Gastroesophageal sphincter (tissue), 4 donors: ENCODE results near the gene TEX38. TPM values are rescaled to one million over a fixed set of nuclear protein-coding genes. Genes with fewer than 3 reads are reported as not detected.

ENCODE experiments used
- ATAC-seq: fragments of 150-250 bp; one replicate; pipeline ENCODE4 v1.9.1; 2016; ENCODE audit warnings: mild to moderate bottlenecking, moderate library complexity
- H3K27ac ChIP-seq, 4 donors: fragments of 200-600 bp; sonication (generic) in 3 of 4; 1 replicate in 3 of 4; 2 replicates in 1 of 4; pipeline ENCODE4 v1.5.1; 2016 to 2019
- H3K27me3 ChIP-seq: fragments of 200-600 bp; sonication (generic); one replicate; pipeline ENCODE4 v1.5.1; 2019
- H3K36me3 ChIP-seq, 2 donors: fragments of 200-600 bp; sonication (generic); one replicate each; pipeline ENCODE4 v1.5.1; 2019; ENCODE audit warnings: control low read depth in 1 of 2
- H3K4me1 ChIP-seq, 3 donors: fragments of 200-600 bp; sonication (generic); 1 replicate in 2 of 3; 2 replicates in 1 of 3; pipeline ENCODE4 v1.5.1; 2016 to 2019; ENCODE audit warnings: control low read depth in 2 of 3
- H3K4me3 ChIP-seq, 2 donors: fragments of 200-600 bp; sonication (generic); one replicate each; pipeline ENCODE4 v1.5.1; 2019; ENCODE audit warnings: mild to moderate bottlenecking in 1 of 2, moderate library complexity in 1 of 2
- H3K9me3 ChIP-seq, 3 donors: fragments of 200-600 bp; sonication (generic); one replicate each; pipeline ENCODE4 v1.5.1; 2017 to 2019; ENCODE audit warnings: control low read depth in 2 of 3
- EP300 ChIP-seq: sonication (generic); formaldehyde crosslinking; IDR thresholded peaks from one replicate; pipeline ENCODE4 v1.6.1; 2017; ENCODE audit warnings: antibody characterized with exemption, mild to moderate bottlenecking
- POLR2A ChIP-seq, 2 donors: fragments of 450-650 bp; IDR thresholded peaks; one replicate each; pipeline ENCODE4 v1.6.1; 2017; ENCODE audit warnings: antibody characterized with exemption in 2 of 2, mild to moderate bottlenecking in 2 of 2, moderate library complexity in 1 of 2
- POLR2AphosphoS5 ChIP-seq: sonication (generic); formaldehyde crosslinking; IDR thresholded peaks from one replicate; pipeline ENCODE4 v1.6.1; 2017; ENCODE audit warnings: antibody characterized with exemption
- WGBS, 2 donors: methylation state at CpG; one replicate each; pipeline ENCODE4 v1.1.5; 2018; ENCODE audit warnings: low coverage in 1 of 2; 5-methylcytosine and 5-hydroxymethylcytosine counted together
- total RNA-seq, 4 donors: library from RNA; depleted of rRNA; stranded (reverse); fragments of >200 nt; gene quantifications; one replicate each; pipeline ENCODE4 v1.1.0, GENCODE V29; 2016
- TF ChIP-seq, protein P1 (sequence below), 4 experiments: fragments of 200-600 bp in 2 of 4; fragments of 450-650 bp in 2 of 4; sonication (generic) in 1 of 4; IDR thresholded peaks; one replicate each; pipeline ENCODE4 v1.5.1; 2017 to 2019; ENCODE audit warnings: antibody characterized with exemption in 4 of 4, mild to moderate bottlenecking in 2 of 4, moderate library complexity in 2 of 4

Gene TEX38
- total RNA-seq, 4 donors from 2014 or later = 1.7 TPM; not detected in 3

DNA sequence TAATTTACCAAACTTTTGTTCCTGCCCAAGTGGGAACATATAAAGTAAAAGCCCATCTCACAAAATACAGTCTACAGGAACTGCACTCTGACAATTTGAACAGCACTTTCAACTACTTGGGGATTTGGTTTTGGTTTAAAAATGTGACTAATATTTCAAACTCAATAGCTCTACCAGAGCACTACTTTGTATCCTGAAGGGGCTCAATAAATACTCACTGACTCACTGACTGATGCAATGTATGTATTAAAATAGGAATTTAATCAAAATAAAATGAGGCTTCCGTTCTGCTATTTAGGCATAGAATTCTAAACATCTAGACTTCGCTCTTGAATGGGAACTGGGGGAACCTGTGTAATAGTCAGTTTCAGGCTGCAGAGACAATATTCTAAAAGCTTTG lies 25.4 kb downstream of the TEX38 start:
- peaks cover 0 to 61% of the 10 kb centered on the region in 2 donors for H3K36me3 ChIP-seq
- H3K27ac ChIP-seq = no peak overlapping the region
- TF ChIP-seq POLR2A (IDR thresholded peaks at IDR 0.05) (no peak), POLR2AphosphoS5 (no peak), EP300 (no peak)
- TF ChIP-seq, protein P1, sequence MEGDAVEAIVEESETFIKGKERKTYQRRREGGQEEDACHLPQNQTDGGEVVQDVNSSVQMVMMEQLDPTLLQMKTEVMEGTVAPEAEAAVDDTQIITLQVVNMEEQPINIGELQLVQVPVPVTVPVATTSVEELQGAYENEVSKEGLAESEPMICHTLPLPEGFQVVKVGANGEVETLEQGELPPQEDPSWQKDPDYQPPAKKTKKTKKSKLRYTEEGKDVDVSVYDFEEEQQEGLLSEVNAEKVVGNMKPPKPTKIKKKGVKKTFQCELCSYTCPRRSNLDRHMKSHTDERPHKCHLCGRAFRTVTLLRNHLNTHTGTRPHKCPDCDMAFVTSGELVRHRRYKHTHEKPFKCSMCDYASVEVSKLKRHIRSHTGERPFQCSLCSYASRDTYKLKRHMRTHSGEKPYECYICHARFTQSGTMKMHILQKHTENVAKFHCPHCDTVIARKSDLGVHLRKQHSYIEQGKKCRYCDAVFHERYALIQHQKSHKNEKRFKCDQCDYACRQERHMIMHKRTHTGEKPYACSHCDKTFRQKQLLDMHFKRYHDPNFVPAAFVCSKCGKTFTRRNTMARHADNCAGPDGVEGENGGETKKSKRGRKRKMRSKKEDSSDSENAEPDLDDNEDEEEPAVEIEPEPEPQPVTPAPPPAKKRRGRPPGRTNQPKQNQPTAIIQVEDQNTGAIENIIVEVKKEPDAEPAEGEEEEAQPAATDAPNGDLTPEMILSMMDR (IDR thresholded peaks at IDR 0.05) = no peak
- H3K4me3 ChIP-seq = no peak overlapping the region
- H3K9me3 ChIP-seq = no peaks in the 10 kb centered on the region
- 94 to 96% methylated on average over 2 of the region's 2 CpGs for WGBS, 2 donors
- no peaks in the 10 kb centered on the region for H3K27me3 ChIP-seq
- peaks cover 0 to 26% (median 0%) of the 10 kb centered on the region in 3 donors for H3K4me1 ChIP-seq
- ATAC-seq = no peak

DNA sequence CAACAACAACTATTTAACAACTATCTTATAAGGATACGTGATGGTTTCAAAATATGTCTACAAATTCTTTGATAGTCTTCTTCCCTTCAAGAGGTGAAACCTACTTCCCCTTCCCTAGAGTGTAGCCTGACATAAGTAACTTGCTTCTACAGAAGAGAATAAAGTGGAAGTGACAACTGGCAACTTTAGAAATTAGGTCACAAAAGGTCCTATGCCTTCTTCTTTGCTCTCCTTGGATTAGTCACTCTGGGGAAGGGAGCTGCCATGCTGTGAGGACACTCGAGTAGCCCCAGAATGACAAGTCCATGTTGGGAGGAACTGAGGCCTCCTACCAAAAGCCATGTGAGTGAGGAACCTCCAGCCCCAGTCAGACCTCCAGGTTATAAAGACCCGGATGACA lies 28.0 kb downstream of the TEX38 start:
- Histone ChIP-seq H3K4me3 (no peak overlapping the region), H3K36me3 (peaks cover 0 to 80% of the 10 kb centered on the region in 2 donors), H3K27me3 (no peaks in the 10 kb centered on the region), H3K9me3 (no peaks in the 10 kb centered on the region), H3K27ac (no peak overlapping the region), H3K4me1 (peaks cover 0 to 11% (median 0%) of the 10 kb centered on the region in 3 donors)
- TF ChIP-seq POLR2AphosphoS5 = no peak
- TF ChIP-seq, protein P1 (IDR thresholded peaks at IDR 0.05) = no peak
- TF ChIP-seq EP300 = no peak
- TF ChIP-seq POLR2A (IDR thresholded peaks at IDR 0.05) = no peak
- 61 to 65% methylated on average over 3 of the region's 3 CpGs for WGBS, 2 donors
- ATAC-seq = no peak

DNA sequence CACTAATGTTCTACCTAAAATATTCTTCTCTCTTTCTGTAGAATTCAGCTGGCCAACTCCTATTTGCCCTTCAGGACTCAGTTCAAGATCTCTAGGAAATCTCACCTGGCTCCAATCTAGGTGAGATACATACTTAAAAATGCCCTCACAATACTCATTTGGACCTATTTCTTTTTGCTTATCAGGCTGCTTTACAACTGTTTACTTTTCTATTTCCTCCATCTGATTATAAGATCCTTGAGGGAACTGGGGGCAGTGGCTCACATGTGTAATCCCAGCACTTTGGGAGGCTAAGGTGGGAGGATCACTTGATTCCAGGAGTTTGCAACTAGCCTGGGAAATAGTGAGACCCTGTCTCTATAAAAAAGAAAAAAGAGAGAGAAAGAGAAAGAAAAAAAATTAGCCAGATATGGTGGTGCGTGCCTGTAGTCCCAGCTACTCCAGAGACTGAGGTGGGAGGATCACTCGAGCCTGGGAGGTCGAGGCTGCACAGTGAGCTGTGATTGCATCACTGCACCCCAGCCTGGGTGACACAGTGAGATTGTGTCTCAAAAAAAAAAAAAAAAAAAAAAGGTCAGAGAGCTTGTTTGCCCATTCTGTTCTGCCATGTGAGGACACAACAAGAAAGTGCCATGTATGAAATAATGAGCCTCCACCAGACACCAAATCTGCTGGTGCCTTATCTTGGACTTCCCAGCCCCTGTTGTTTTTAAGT lies 32.4 kb downstream of the TEX38 start:
- TF ChIP-seq, protein P1 (IDR thresholded peaks at IDR 0.05) = no peak
- TF ChIP-seq EP300 = no peak
- H3K27me3 ChIP-seq = no peaks in the 10 kb centered on the region
- 75% methylated on average over 3 of the region's 3 CpGs; no CpG with 5 or more reads in 1 of the 2 donors for WGBS, 2 donors
- ATAC-seq = no peak
- no peak overlapping the region for H3K4me3 ChIP-seq
- H3K9me3 ChIP-seq = no peaks in the 10 kb centered on the region
- H3K36me3 ChIP-seq = peaks cover 7 to 82% of the 10 kb centered on the region in 2 donors
- peaks cover 0 to 11% (median 0%) of the 10 kb centered on the region in 3 donors for H3K4me1 ChIP-seq
- no peak overlapping the region for H3K27ac ChIP-seq

DNA sequence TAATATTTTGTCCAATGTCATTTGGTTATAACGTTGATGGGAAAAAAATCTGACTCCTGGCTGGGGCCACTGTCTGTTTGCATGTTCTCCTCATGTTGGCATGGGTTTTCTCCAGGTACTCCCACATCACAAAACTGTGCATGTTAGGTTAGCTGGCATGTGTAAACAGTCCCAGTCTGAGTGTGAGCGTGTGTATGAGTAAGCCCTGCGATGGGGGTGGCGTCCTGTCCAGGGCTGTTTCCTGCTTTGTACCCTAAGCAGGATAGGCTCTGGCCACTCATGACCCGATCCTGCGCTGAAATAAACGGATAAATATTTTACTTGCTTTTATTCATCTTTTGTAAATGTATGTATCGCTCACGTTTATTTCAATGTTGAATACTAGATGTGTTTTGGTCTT lies 33.8 kb downstream of the TEX38 start:
- Histone ChIP-seq H3K4me1 (peaks cover 0 to 11% (median 0%) of the 10 kb centered on the region in 3 donors), H3K9me3 (no peaks in the 10 kb centered on the region), H3K36me3 (peaks cover 7 to 88% of the 10 kb centered on the region in 2 donors), H3K4me3 (no peak overlapping the region), H3K27me3 (no peaks in the 10 kb centered on the region), H3K27ac (no peak overlapping the region)
- no peak for ATAC-seq
- TF ChIP-seq EP300 (no peak), POLR2A (IDR thresholded peaks at IDR 0.05) (no peak), POLR2AphosphoS5 (no peak)
- TF ChIP-seq, protein P1 (IDR thresholded peaks at IDR 0.05) = no peak
- WGBS, 2 donors = 65 to 76% methylated on average over 4 to 9 of the region's 9 CpGs

DNA sequence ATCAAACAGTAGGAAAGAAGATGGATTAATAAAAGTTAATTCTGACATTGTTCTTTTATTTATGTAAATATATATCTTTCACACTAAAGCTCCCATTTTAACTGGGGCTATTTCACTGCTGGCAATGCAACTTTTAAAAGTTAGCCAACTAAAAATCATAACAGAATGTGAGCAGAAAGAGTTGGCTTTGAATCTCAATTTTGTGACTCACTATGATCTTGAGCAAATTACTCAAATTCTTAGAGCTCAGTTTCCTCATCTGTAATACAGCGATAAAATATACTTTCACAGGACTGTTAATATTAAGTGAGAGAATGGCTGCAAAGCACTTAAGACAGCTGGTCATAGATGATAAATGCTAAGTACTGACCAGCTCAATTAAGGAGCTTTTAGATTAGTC lies 36.5 kb downstream of the TEX38 start:
- ATAC-seq = no peak
- TF ChIP-seq, protein P1 (IDR thresholded peaks at IDR 0.05) = no peak
- no peak for TF ChIP-seq EP300
- no peak for TF ChIP-seq POLR2AphosphoS5
- no peak for TF ChIP-seq POLR2A (IDR thresholded peaks at IDR 0.05)
- H3K27ac ChIP-seq = no peak overlapping the region
- no peaks in the 10 kb centered on the region for H3K9me3 ChIP-seq
- no peaks in the 10 kb centered on the region for H3K4me1 ChIP-seq
- 60 to 83% methylated on average over 1 of the region's 1 CpG for WGBS, 2 donors
- H3K4me3 ChIP-seq = no peak overlapping the region
- no peaks in the 10 kb centered on the region for H3K27me3 ChIP-seq
- H3K36me3 ChIP-seq = peaks cover 7 to 94% of the 10 kb centered on the region in 2 donors
